Measurements from ENCODE around the gene SCLT1. TPM values are rescaled to one million over a fixed set of nuclear protein-coding genes. Genes with fewer than 3 reads are reported as not detected.

The SCLT1 gene
- total RNA-seq, 1 experiment from 2014 or later, result 11.3 TPM

- Histone ChIP-seq H3K56ac (ENCODE audit: insufficient read length, low read depth, low read length) (no peak overlapping the region), H2BK5ac (ENCODE audit: insufficient read length, low read length) (no peak overlapping the region), H3K4ac (ENCODE audit: low read depth, low read length) (no peak overlapping the region), H4K5ac (ENCODE audit: insufficient read length, low read depth, low read length) (no peak overlapping the region), H4K20me1 (ENCODE audit: control insufficient read depth, insufficient read depth, insufficient read length) (no peaks in the 10 kb centered on the region), H3K27me3 (ENCODE audit: insufficient read depth, low read length) (no peaks in the 10 kb centered on the region), H3K18ac (ENCODE audit: insufficient read length, low read depth, low read length) (no peak overlapping the region), H4K91ac (ENCODE audit: insufficient read length, low read depth, low read length) (no peak overlapping the region), H3K14ac (ENCODE audit: insufficient read depth, low read length) (no peak overlapping the region), H3T11ph (ENCODE audit: low read length) (no peak overlapping the region), H3K79me1 (ENCODE audit: insufficient read depth, low read depth, low read length, poor library complexity, severe bottlenecking) (no peaks in the 10 kb centered on the region), H2AK5ac (ENCODE audit: insufficient read length, low read length) (no peak overlapping the region), H3K9me3 (ENCODE audit: control insufficient read depth, low read depth, low read length) (no peaks in the 10 kb centered on the region), H3K79me2 (ENCODE audit: insufficient read depth, low read length) (no peaks in the 10 kb centered on the region), H2BK15ac (ENCODE audit: low read depth, low read length) (no peak overlapping the region), H3K4me2 (ENCODE audit: insufficient read depth, insufficient read length, low read length) (no peak overlapping the region), H3K27ac (ENCODE audit: insufficient read length, low read depth, low read length) (no peak overlapping the region), H3K23me2 (ENCODE audit: insufficient read length, low read depth, low read length, poor library complexity, severe bottlenecking) (no peaks in the 10 kb centered on the region), H2AFZ (ENCODE audit: low read length) (no peak overlapping the region), H2BK20ac (ENCODE audit: low read depth, low read length, poor library complexity, severe bottlenecking) (no peak overlapping the region), H4K8ac (replicated peaks; ENCODE audit: insufficient read length, low read depth, low read length) (no peak overlapping the region), H3K23ac (ENCODE audit: insufficient read length, low read depth, low read length) (no peak overlapping the region), H3K4me1 (ENCODE audit: insufficient read depth, low read length) (no peaks in the 10 kb centered on the region), H2BK12ac (ENCODE audit: insufficient read length, low read depth, low read length) (no peak overlapping the region), H2BK120ac (ENCODE audit: low read depth, low read length, poor library complexity, severe bottlenecking) (no peak overlapping the region), H3K9ac (ENCODE audit: extremely low read depth, insufficient read length, low read length) (no peak overlapping the region)
- no peaks in the 10 kb centered on the region for H3K27me3 Mint-ChIP-seq (ENCODE audit: low read depth)
- H3K36me3 Mint-ChIP-seq (ENCODE audit: insufficient read depth in 1 of 3, low read depth in 3 of 3), result peaks cover 0 to 4% (median 1%) of the 10 kb centered on the region in 3 experiments; a peak in 2 of 7 replicates
- no peak for TF ChIP-seq CTCF (conservative IDR thresholded peaks at IDR 0.05)
- no peak for DNase-seq
- peaks cover 2 to 3% of the 10 kb centered on the region in 2 experiments; a peak in 2 of 5 replicates for H3K9me3 Mint-ChIP-seq
- no peaks in the 10 kb centered on the region for H3K4me1 Mint-ChIP-seq
- WGBS (ENCODE audit: extremely low coverage, insufficient read length, low lambda C conversion rate), result no CpG with 5 or more reads among the region's 3 CpGs
- no peak overlapping the region for H3K4me3 Mint-ChIP-seq
- no peak overlapping the region for H3K27ac Mint-ChIP-seq
Observed at GRCh38 chr4:128930051-128930450, 163.3 kb downstream of the SCLT1 start.
